K562 (cell line): ENCODE results near the gene LGALS12. TPM values are rescaled to one million over a fixed set of nuclear protein-coding genes. Genes with fewer than 3 reads are reported as not detected.
A peak's percentile ranks its signal among the peaks of the same experiment; 100 is the strongest.

ENCODE experiments used
- ATAC-seq: fragments of 200-7000 bp; cut with Tn5 transposase; 3 replicates; pipeline ENCODE4 v1.9.1; 2020; ENCODE audit warnings: moderate library complexity
- BruUV-seq: library from RNA; stranded (reverse); fragments of 400-500 nt; replicated peaks from 2 replicates; lab custom pipeline; 2021; lab: Mats Ljungman, UMichigan
- CTCF ChIA-PET: fragments of 300-600 bp; formaldehyde crosslinking; extraction: SDS; loops from one replicate; lab custom pipeline; 2021; ENCODE audit warnings: low intra/inter-chr PET ratio; lab: Yijun Ruan, JAX
- POLR2A ChIA-PET: fragments of 300-600, 350-650 bp; sonication (Branson Sonifier 250); formaldehyde crosslinking; extraction: SDS; loops from one replicate; lab custom pipeline; 2021; ENCODE audit warnings: antibody characterized with exemption, inconsistent platforms; lab: Yijun Ruan, JAX
- DNase-seq, 4 experiments: peaks; one replicate each; pipeline versions ENCODE4 v3.0.0 to v3.0.0-alpha.2; 2011 to 2018; ENCODE audit warnings: low spot score in 3 of 4, mixed read lengths in 3 of 4; ENCODE audit errors: extremely low read depth in 1 of 4
- FAIRE-seq: peaks from 2 replicates; lab custom pipeline; 2011; peaks lifted over from hg19 to GRCh38; lab: Jason Lieb, UNC
- H2AFZ ChIP-seq: 2 replicates; pipeline ENCODE4 v1.6.0; 2011; ENCODE audit warnings: low read depth, low read length, control low read depth, inconsistent platforms
- H3K27ac ChIP-seq: fragments of 200-600 bp; 3 replicates; pipeline ENCODE4 v1.8.0; 2011; ENCODE audit warnings: low read depth, mild to moderate bottlenecking, control low read depth, inconsistent platforms, low read length, moderate library complexity, mixed read lengths; ENCODE audit errors: extremely low read depth
- H3K27me3 ChIP-seq, 2 experiments: fragments of 300-600 bp in 1 of 2; 2 replicates in 1 of 2; 3 replicates in 1 of 2; pipeline versions ENCODE4 v1.6.0 to v1.8.0; 2011; ENCODE audit warnings: inconsistent platforms in 2 of 2, low read length in 2 of 2, mild to moderate bottlenecking in 1 of 2, mixed read lengths in 1 of 2, moderate library complexity in 1 of 2; ENCODE audit not compliant: control insufficient read depth in 2 of 2, insufficient read depth in 2 of 2
- H3K36me3 ChIP-seq: fragments of 300-600 bp; 3 replicates; pipeline ENCODE4 v1.8.0; 2011; ENCODE audit warnings: mild to moderate bottlenecking, low read length, inconsistent platforms; ENCODE audit not compliant: control insufficient read depth, insufficient read depth
- H3K4me1 ChIP-seq, 2 experiments: fragments of 200-600 bp in 1 of 2; replicated peaks in 1 of 2; 2 replicates in 1 of 2; 3 replicates in 1 of 2; pipeline versions ENCODE4 v1.5.1 to v1.8.0; 2011; ENCODE audit warnings: inconsistent platforms in 2 of 2, low read length in 2 of 2, mild to moderate bottlenecking in 1 of 2, mixed read lengths in 1 of 2, moderate library complexity in 1 of 2; ENCODE audit not compliant: control insufficient read depth in 2 of 2, insufficient read depth in 2 of 2
- H3K4me2 ChIP-seq: 2 replicates; pipeline ENCODE4 v1.6.1; 2011; ENCODE audit warnings: low read length, control low read depth, inconsistent platforms, mixed read lengths; ENCODE audit not compliant: insufficient read depth
- H3K4me3 ChIP-seq: fragments of 200-600 bp; sonication (generic), shearing (Covaris generic); 2 replicates; pipeline ENCODE4 v1.5.1; 2016; ENCODE audit warnings: control low read depth, inconsistent platforms
- H3K79me2 ChIP-seq: fragments of 200-600 bp; 3 replicates; pipeline ENCODE4 v1.8.0; 2011; ENCODE audit warnings: low read length, inconsistent platforms; ENCODE audit not compliant: control insufficient read depth, insufficient read depth
- H3K9ac ChIP-seq, 2 experiments: 2 replicates each; pipeline versions ENCODE4 v1.6.0 to v1.6.1; 2011; ENCODE audit warnings: low read depth in 2 of 2, low read length in 2 of 2, control low read depth in 1 of 2, inconsistent platforms in 1 of 2, mild to moderate bottlenecking in 1 of 2, mixed read lengths in 1 of 2; ENCODE audit not compliant: insufficient read depth in 1 of 2
- H3K9me1 ChIP-seq: one replicate; pipeline ENCODE4 v1.6.0; 2011; ENCODE audit warnings: inconsistent platforms, mild to moderate bottlenecking, low read length, moderate library complexity; ENCODE audit not compliant: control insufficient read depth, insufficient read depth
- H3K9me3 ChIP-seq: replicated peaks from 2 replicates; pipeline ENCODE4 v1.5.1; 2011; ENCODE audit warnings: low read depth, low read length, inconsistent platforms; ENCODE audit not compliant: control insufficient read depth, insufficient read depth
- H4K20me1 ChIP-seq: replicated peaks from 2 replicates; pipeline ENCODE4 v1.6.1; 2011; ENCODE audit warnings: low read length, inconsistent platforms, mixed read lengths; ENCODE audit not compliant: control insufficient read depth, insufficient read depth
- CHAMP1 ChIP-seq: fragments of 450-650 bp; IDR thresholded peaks from 2 replicates; pipeline ENCODE4 v1.6.1; 2016; ENCODE audit warnings: mild to moderate bottlenecking
- CREB3 ChIP-seq: fragments of 450-650 bp; conservative IDR thresholded peaks from 2 replicates; pipeline ENCODE4 v1.6.1; 2016; ENCODE audit warnings: missing genetic modification characterization, low read depth, mild to moderate bottlenecking, missing compliant biosample characterization, moderate library complexity
- DPF2 ChIP-seq: fragments of 450-650 bp; IDR thresholded peaks from 2 replicates; pipeline ENCODE4 v1.6.1; 2016
- FOXP4 ChIP-seq: sonication (generic); formaldehyde crosslinking; IDR thresholded peaks from 2 replicates; pipeline ENCODE4 v1.8.0; 2022; ENCODE audit warnings: mild to moderate bottlenecking, missing genetic modification reagents, borderline replicate concordance
- MEIS2 ChIP-seq: fragments of 450-650 bp; IDR thresholded peaks from 2 replicates; pipeline ENCODE4 v1.6.1; 2014; ENCODE audit warnings: mild to moderate bottlenecking; ENCODE audit not compliant: partially characterized antibody
- MXI1 ChIP-seq: IDR thresholded peaks from 2 replicates; pipeline ENCODE4 v1.6.1; 2011; ENCODE audit warnings: low read depth, mild to moderate bottlenecking, improper control_type of control experiment, low read length
- SMC3 ChIP-seq: conservative IDR thresholded peaks from 2 replicates; pipeline ENCODE4 v1.6.1; 2011; ENCODE audit warnings: low read depth, low read length, improper control_type of control experiment; ENCODE audit not compliant: insufficient read depth
- TAL1 ChIP-seq: fragments of 450-650 bp; IDR thresholded peaks from 2 replicates; pipeline ENCODE4 v1.6.1; 2016; ENCODE audit warnings: mild to moderate bottlenecking
- WGBS: fragments of 100-300 bp; shearing (Covaris generic); methylation state at CpG from one replicate; pipeline ENCODE4 v1.1.6; 2016; ENCODE audit warnings: low coverage, mixed read lengths; ENCODE audit not compliant: insufficient coverage; ENCODE audit errors: missing lambda C conversion rate; 5-methylcytosine and 5-hydroxymethylcytosine counted together
- in situ Hi-C: fragments of 300-500 bp; cut with MboI; formaldehyde crosslinking; loops from 4 replicates; pipeline ENCODE4 v1.15.0; 2018; ENCODE audit warnings: inconsistent platforms, mixed read lengths
- intact Hi-C: fragments of 100-400 bp; cut with micrococcal nuclease; formaldehyde crosslinking; loops from 2 replicates; pipeline ENCODE4 v1.14.2; 2022
- polyA plus RNA-seq, 8 experiments: library from polyadenylated mRNA; depleted of rRNA in 4 of 8; stranded (reverse) in 5 of 8; unstranded in 3 of 8; fragments of >200 nt; fragmentation: Nextera tagmentation in 2 of 8; fragmentation: Illumina TruSeq in 1 of 8; extraction: Ambion mirVana in 2 of 8; extraction: Trizol in 1 of 8; gene quantifications; 2 replicates each; pipeline versions ENCODE4 v1.2.1 to v1.2.3, GENCODE V29; 2011 to 2014; ENCODE audit warnings: inconsistent platforms in 1 of 8, missing spikeins in 1 of 8
- total RNA-seq, 7 experiments: library from RNA; depleted of rRNA in 6 of 7; stranded (reverse); fragments of >200 nt in 6 of 7; fragmentation: Illumina TruSeq in 2 of 7; extraction: Trizol in 2 of 7; gene quantifications; 2 replicates each; pipeline versions ENCODE4 v1.2.1 to v1.2.3, GENCODE V29; 2011 to 2021; ENCODE audit warnings: low replicate concordance in 1 of 7
- TF ChIP-seq, protein P1 (sequence below): IDR thresholded peaks from 3 replicates; pipeline ENCODE4 v1.6.1; 2011; ENCODE audit warnings: borderline replicate concordance, mild to moderate bottlenecking; ENCODE audit not compliant: insufficient read length, insufficient read depth
- TF ChIP-seq, protein P2 (sequence below): sonication (generic); formaldehyde crosslinking; IDR thresholded peaks from 2 replicates; pipeline ENCODE4 v1.9.0; 2022; ENCODE audit warnings: mild to moderate bottlenecking, missing genetic modification reagents

LGALS12 gene
- total and polyA plus RNA-seq, 9 of the 15 experiments (the other 6 are each of a cell fraction or from before 2014, with no cell fraction given): 0.66 to 8.0 (median 5.0) TPM

- Histone ChIP-seq H3K9me1 (no peaks in the 10 kb centered on the region), H2AFZ (0 out of 2 replicates have a peak overlapping the region, but pooled peaks have one; percentile 48), H3K9me3 (no peaks in the 10 kb centered on the region), H3K36me3 (no peaks in the 10 kb centered on the region), H3K4me2 (no peak overlapping the region), H4K20me1 (no peaks in the 10 kb centered on the region), H3K79me2 (no peaks in the 10 kb centered on the region), H3K4me3 (no peak overlapping the region), H3K27me3 (no peaks in the 10 kb centered on the region), H3K9ac (peak overlapping the region in 1 of 2 experiments; percentile 63; a peak in 1 of 4 replicates), H3K27ac (no peak overlapping the region), H3K4me1 (peaks cover 0 to 17% of the 10 kb centered on the region in 2 experiments; a peak in 4 of 5 replicates)
- WGBS: 66% methylated on average over 7 of the region's 8 CpGs
- intact Hi-C loops (no loop called here), in situ Hi-C loops (no loop called here)
- FAIRE-seq: no peak
- BruUV-seq: no TSS peak
- ATAC-seq: no peak
- ChIA-PET CTCF (no interaction called here), POLR2A (interaction anchor here (0.6 to 1.3 kb wide), 3 partner anchors 9 to 1406 kb away, joined by 3 to 4 read pairs (median 3); no protein-coding TSS in a partner anchor)
- no peak for DNase-seq
- TF ChIP-seq, protein P1, sequence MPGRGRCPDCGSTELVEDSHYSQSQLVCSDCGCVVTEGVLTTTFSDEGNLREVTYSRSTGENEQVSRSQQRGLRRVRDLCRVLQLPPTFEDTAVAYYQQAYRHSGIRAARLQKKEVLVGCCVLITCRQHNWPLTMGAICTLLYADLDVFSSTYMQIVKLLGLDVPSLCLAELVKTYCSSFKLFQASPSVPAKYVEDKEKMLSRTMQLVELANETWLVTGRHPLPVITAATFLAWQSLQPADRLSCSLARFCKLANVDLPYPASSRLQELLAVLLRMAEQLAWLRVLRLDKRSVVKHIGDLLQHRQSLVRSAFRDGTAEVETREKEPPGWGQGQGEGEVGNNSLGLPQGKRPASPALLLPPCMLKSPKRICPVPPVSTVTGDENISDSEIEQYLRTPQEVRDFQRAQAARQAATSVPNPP: no peak
- no peak for TF ChIP-seq CREB3
- no peak for TF ChIP-seq DPF2
- TF ChIP-seq, protein P2, sequence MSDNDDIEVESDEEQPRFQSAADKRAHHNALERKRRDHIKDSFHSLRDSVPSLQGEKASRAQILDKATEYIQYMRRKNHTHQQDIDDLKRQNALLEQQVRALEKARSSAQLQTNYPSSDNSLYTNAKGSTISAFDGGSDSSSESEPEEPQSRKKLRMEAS: no peak
- no peak for TF ChIP-seq CHAMP1
- no peak for TF ChIP-seq MXI1
- TF ChIP-seq SMC3: no peak
- no peak for TF ChIP-seq MEIS2
- TF ChIP-seq TAL1: no peak
- no peak for TF ChIP-seq FOXP4 (CRISPR knock-in tag)
These were observed 47.9 kb downstream of the LGALS12 start for GRCh38 chr11:63553759-63554158.
